HFFc6 (cell line): ENCODE data around the gene GRIP1. TPM values are rescaled to one million over a fixed set of nuclear protein-coding genes. Genes with fewer than 3 reads are reported as not detected.

Experiments used
- DNase-seq: peaks from one replicate; pipeline ENCODE4 v3.0.0-alpha.2; 2018
- H3K27ac Mint-ChIP-seq: 2 replicates; pipeline ENCODE4 v1.8.0; 2020; ENCODE audit warnings: mild to moderate bottlenecking, mixed read lengths
- H3K27me3 Mint-ChIP-seq: 2 replicates; pipeline ENCODE4 v1.8.0; 2021; ENCODE audit warnings: mild to moderate bottlenecking, moderate library complexity, mixed read lengths; ENCODE audit not compliant: insufficient read depth
- H3K36me3 Mint-ChIP-seq: 2 replicates; pipeline ENCODE4 v1.8.0; 2021; ENCODE audit warnings: low read depth, mixed read lengths
- H3K4me1 Mint-ChIP-seq: 2 replicates; pipeline ENCODE4 v1.8.0; 2020; ENCODE audit warnings: low read depth, mixed read lengths
- H3K4me3 Mint-ChIP-seq: 2 replicates; pipeline ENCODE4 v1.8.0; 2020; ENCODE audit warnings: mild to moderate bottlenecking, moderate library complexity, mixed read lengths
- H3K9me3 Mint-ChIP-seq: 2 replicates; pipeline ENCODE4 v1.8.0; 2020; ENCODE audit warnings: mild to moderate bottlenecking, mixed read lengths
- total RNA-seq, 6 experiments: library from RNA; stranded (reverse); fragmentation: NEBNext Ultra II Directional; extraction: Animal tissue kit (Norgen Biotek cat#: 25700); gene quantifications; 2 replicates in 1 of 6; 3 replicates in 5 of 6; pipeline ENCODE4 v1.2.3, GENCODE V29; 2021
- TF ChIP-seq, protein P1 (sequence below): fragments of 200-600 bp; sonication (generic); IDR thresholded peaks from 2 replicates; pipeline ENCODE4 v1.5.0; 2021; ENCODE audit warnings: antibody characterized with exemption, mild to moderate bottlenecking

Gene GRIP1
- total RNA-seq, 6 experiments from 2014 or later, result 0.31 to 0.60 TPM; not detected in 4

DNA sequence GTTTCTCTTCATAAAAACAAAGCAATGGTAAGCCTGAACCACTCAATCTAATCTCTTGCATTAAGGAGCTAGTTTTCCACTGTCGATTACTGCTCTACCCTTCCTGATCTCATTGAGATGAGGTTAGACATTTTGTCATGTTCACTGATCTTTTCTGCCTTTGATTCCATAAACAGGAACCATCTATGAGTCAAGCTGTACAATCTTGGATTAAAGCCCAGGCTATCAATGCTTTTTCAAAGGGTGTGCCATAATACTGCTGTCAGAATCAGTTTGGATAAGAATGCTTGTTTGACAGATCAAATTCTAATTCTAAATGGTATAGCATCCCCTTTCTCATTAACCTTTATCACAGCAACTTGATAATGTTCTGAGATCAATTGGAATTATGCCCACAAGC lies 16.1 kb downstream of the GRIP1 start:
- TF ChIP-seq, protein P1, sequence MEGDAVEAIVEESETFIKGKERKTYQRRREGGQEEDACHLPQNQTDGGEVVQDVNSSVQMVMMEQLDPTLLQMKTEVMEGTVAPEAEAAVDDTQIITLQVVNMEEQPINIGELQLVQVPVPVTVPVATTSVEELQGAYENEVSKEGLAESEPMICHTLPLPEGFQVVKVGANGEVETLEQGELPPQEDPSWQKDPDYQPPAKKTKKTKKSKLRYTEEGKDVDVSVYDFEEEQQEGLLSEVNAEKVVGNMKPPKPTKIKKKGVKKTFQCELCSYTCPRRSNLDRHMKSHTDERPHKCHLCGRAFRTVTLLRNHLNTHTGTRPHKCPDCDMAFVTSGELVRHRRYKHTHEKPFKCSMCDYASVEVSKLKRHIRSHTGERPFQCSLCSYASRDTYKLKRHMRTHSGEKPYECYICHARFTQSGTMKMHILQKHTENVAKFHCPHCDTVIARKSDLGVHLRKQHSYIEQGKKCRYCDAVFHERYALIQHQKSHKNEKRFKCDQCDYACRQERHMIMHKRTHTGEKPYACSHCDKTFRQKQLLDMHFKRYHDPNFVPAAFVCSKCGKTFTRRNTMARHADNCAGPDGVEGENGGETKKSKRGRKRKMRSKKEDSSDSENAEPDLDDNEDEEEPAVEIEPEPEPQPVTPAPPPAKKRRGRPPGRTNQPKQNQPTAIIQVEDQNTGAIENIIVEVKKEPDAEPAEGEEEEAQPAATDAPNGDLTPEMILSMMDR, result no peak
- H3K4me3 Mint-ChIP-seq, result no peak overlapping the region
- peaks cover 2% of the 10 kb centered on the region; the same call in 1 of the 2 replicates for H3K27me3 Mint-ChIP-seq
- H3K27ac Mint-ChIP-seq, result no peak overlapping the region
- H3K36me3 Mint-ChIP-seq, result no peaks in the 10 kb centered on the region
- H3K9me3 Mint-ChIP-seq, result no peaks in the 10 kb centered on the region
- H3K4me1 Mint-ChIP-seq, result peaks cover 5% of the 10 kb centered on the region
- no peak for DNase-seq

DNA sequence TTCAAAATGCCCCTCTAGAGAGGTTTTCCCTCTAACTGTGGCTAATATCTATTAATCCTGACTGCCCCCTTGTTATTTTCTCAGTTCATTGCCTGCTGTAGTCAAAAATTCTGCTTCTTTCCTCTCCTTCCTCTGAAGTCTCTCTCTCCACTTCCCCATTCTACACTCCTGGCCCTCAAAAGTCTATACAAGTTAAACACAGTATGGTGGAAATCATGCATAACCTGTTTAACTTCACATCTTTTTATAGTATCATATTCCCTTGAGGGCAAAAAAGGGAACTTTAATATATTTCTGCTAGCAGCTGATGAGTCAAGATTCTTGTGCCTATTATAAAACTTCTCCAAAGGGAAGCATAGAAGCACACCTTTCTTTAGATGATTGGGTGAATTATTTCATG lies 16.7 kb downstream of the GRIP1 start:
- no peaks in the 10 kb centered on the region for H3K9me3 Mint-ChIP-seq
- no peak overlapping the region for H3K27ac Mint-ChIP-seq
- no peaks in the 10 kb centered on the region for H3K36me3 Mint-ChIP-seq
- H3K4me1 Mint-ChIP-seq, result peaks cover 5% of the 10 kb centered on the region
- no peak for DNase-seq
- peaks cover 2% of the 10 kb centered on the region; the same call in 1 of the 2 replicates for H3K27me3 Mint-ChIP-seq
- TF ChIP-seq, protein P1, result no peak
- H3K4me3 Mint-ChIP-seq, result no peak overlapping the region

DNA sequence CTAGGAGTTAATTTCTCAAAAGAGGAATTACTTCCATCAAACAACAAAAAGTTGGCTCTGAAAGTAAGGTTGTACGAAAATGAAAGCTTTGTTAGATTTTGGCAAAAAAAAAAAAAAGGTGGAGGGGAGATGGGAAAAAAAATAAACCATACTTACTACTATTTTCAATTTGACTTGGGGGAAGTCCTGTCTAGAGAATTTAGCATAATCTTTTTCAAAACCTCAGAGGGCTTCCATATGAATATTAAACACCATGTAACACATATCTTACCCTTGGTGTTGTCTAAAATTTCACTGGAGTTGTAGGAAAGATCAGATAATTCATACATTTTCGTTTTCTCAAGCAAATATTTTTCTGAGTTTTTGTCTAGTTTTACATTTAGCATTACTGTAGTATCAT lies 17.5 kb downstream of the GRIP1 start:
- no peak for DNase-seq
- TF ChIP-seq, protein P1, result no peak
- Mint-ChIP-seq H3K9me3 (no peaks in the 10 kb centered on the region), H3K36me3 (no peaks in the 10 kb centered on the region), H3K4me3 (no peak overlapping the region), H3K27me3 (peaks cover 2% of the 10 kb centered on the region; the same call in 1 of the 2 replicates), H3K27ac (no peak overlapping the region), H3K4me1 (peaks cover 5% of the 10 kb centered on the region)

DNA sequence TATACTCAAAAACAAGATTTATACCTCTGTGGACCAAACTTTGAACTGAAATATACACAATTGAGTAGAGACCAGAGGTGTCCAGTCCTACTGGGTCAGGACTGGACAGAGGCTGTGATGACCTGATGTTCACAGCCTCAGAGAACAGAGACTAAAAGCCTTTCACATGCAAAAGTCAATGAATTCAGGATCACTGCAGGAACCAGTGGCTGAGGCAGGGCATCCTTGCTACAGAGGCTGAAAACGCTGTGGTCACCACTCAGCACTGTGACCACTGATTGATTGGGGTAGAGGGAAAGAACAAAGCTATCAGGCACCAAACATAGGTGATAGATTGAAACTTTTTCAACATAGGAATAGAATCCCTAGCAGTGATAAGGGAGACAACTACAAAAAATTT lies 25.1 kb downstream of the GRIP1 start:
- no peak for DNase-seq
- TF ChIP-seq, protein P1, result no peak
- Mint-ChIP-seq H3K9me3 (no peaks in the 10 kb centered on the region), H3K27ac (no peak overlapping the region), H3K27me3 (no peaks in the 10 kb centered on the region; the same call in 1 of the 2 replicates), H3K4me3 (no peak overlapping the region), H3K36me3 (no peaks in the 10 kb centered on the region), H3K4me1 (no peaks in the 10 kb centered on the region)

DNA sequence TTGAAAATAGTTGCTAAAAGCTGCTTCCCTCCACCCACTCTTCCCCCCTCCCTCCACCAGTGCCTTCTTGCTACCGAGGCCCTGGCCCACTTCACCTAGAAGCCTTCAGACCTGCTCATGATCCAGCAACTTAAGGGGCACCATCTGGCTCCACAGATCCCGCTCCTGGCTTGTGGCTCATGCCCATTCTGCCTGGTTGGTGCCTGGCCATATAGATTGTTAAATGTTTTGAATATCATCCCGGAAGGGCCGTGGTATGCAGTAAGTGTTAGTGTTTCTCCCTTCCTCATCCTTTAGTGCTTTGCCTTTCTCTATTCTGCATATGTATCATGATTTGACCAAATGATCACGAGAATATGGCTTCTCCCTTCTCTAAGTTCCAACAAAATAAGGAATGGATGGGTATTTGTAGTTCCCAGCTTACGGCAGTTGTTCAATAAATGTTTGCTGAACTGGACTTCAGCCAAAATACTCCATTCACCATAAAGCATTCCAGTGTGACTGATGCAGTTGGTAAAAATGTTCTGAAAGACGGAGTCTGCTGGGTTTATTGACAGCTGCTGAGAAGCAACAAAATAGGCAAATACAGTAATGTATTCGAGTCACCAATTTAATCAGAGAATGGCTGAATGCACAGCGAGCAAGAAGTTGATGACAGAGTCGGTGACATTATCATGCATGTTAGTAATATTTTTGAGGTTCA lies 30.7 kb downstream of the GRIP1 start:
- Mint-ChIP-seq H3K36me3 (no peaks in the 10 kb centered on the region), H3K9me3 (no peaks in the 10 kb centered on the region), H3K27ac (no peak overlapping the region), H3K27me3 (no peaks in the 10 kb centered on the region; the same call in none of the 2 replicates), H3K4me3 (no peak overlapping the region), H3K4me1 (peaks cover 29% of the 10 kb centered on the region)
- no peak for DNase-seq
- TF ChIP-seq, protein P1, result no peak
